ENCODE measurements around the gene KCNQ1.

DNA sequence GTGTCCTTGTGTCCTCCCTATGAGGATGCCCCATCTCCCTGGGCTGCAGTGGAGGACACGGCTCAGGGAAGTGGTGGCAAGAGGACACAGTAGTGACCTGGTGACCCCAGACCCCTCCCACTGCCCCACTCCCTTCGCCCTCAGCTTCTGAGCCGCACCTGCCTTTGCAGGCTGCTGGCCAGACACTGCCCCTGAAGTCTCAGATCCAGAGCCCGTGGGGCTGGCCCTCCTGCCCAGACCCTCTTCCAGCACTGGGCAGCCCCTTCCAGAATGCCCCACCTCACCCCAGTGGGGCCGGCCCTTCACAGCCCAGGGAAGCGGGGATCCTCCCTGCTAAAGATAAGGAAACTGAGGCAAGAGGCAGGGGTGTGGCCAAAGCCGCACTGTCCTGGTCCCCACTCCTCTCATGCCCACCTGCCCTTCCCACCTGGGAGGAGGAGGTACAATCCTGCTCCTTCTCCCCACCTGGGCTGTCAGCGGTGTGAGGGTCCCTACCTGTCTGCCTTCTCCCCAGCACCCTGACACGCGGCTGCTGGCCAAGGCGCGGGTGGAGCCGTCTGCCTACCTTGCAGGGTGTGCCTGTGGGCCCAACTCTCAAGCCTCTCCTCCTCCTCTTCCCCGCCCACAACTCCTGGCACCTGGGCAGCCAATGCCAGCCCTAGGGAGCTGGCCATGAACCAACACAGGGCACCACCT, 17.8 kb upstream of the KCNQ1 start:
- TF ChIP-seq PAX8 (CRISPR knock-in tag; IDR thresholded peaks at IDR 0.05; ENCODE audit: borderline replicate concordance), result no peak
- no peak for TF ChIP-seq FOXP4 (CRISPR knock-in tag; IDR thresholded peaks at IDR 0.05)
- no peak for TF ChIP-seq E2F1 (CRISPR knock-in tag; IDR thresholded peaks at IDR 0.05)
- no peak for TF ChIP-seq UBTF (CRISPR knock-in tag; IDR thresholded peaks at IDR 0.05)
- no peak for TF ChIP-seq RNF2 (conservative IDR thresholded peaks at IDR 0.05; ENCODE audit: low read depth)
- TF ChIP-seq, protein P1, sequence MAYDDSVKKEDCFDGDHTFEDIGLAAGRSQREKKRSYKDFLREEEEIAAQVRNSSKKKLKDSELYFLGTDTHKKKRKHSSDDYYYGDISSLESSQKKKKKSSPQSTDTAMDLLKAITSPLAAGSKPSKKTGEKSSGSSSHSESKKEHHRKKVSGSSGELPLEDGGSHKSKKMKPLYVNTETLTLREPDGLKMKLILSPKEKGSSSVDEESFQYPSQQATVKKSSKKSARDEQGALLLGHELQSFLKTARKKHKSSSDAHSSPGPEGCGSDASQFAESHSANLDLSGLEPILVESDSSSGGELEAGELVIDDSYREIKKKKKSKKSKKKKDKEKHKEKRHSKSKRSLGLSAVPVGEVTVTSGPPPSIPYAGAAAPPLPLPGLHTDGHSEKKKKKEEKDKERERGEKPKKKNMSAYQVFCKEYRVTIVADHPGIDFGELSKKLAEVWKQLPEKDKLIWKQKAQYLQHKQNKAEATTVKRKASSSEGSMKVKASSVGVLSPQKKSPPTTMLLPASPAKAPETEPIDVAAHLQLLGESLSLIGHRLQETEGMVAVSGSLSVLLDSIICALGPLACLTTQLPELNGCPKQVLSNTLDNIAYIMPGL (CRISPR knock-in tag; IDR thresholded peaks at IDR 0.05; ENCODE audit: borderline replicate concordance in 1 of 2, low read depth in 1 of 2), result no peak
- TF ChIP-seq, protein P2, sequence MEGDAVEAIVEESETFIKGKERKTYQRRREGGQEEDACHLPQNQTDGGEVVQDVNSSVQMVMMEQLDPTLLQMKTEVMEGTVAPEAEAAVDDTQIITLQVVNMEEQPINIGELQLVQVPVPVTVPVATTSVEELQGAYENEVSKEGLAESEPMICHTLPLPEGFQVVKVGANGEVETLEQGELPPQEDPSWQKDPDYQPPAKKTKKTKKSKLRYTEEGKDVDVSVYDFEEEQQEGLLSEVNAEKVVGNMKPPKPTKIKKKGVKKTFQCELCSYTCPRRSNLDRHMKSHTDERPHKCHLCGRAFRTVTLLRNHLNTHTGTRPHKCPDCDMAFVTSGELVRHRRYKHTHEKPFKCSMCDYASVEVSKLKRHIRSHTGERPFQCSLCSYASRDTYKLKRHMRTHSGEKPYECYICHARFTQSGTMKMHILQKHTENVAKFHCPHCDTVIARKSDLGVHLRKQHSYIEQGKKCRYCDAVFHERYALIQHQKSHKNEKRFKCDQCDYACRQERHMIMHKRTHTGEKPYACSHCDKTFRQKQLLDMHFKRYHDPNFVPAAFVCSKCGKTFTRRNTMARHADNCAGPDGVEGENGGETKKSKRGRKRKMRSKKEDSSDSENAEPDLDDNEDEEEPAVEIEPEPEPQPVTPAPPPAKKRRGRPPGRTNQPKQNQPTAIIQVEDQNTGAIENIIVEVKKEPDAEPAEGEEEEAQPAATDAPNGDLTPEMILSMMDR (CRISPR knock-in tag; IDR thresholded peaks at IDR 0.05), result no peak
- TF ChIP-seq, protein P3, sequence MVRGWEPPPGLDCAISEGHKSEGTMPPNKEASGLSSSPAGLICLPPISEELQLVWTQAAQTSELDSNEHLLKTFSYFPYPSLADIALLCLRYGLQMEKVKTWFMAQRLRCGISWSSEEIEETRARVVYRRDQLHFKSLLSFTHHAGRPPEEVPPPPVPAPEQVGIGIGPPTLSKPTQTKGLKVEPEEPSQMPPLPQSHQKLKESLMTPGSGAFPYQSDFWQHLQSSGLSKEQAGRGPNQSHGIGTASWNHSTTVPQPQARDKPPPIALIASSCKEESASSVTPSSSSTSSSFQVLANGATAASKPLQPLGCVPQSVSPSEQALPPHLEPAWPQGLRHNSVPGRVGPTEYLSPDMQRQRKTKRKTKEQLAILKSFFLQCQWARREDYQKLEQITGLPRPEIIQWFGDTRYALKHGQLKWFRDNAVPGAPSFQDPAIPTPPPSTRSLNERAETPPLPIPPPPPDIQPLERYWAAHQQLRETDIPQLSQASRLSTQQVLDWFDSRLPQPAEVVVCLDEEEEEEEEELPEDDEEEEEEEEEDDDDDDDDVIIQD (CRISPR knock-in tag; IDR thresholded peaks at IDR 0.05; ENCODE audit: low read depth), result no peak

Data from HepG2 (cell line).